Activated T-cell treated with anti-CD3 and anti-CD28 coated beads, Interleukin-2, amount 50 U/mL, for 24 hours (primary cell): Measurements from ENCODE around the gene ANAPC4.
"Not testable (repeated sequence)": the region's sequence is repeated elsewhere in the genome, so short reads cannot be mapped to it uniquely, and the experiment has no call there.

Experiments used
- DNase-seq: peaks from one replicate; pipeline ENCODE4 v3.0.0-alpha.2; 2020
- H3K27ac Mint-ChIP-seq: 2 replicates; pipeline ENCODE4 v1.8.0; 2020; ENCODE audit warnings: mild to moderate bottlenecking, mixed read lengths
- H3K27me3 Mint-ChIP-seq: 2 replicates; pipeline ENCODE4 v1.8.0; 2020; ENCODE audit warnings: mixed read lengths
- H3K36me3 Mint-ChIP-seq: 2 replicates; pipeline ENCODE4 v1.8.0; 2020; ENCODE audit warnings: low read depth, mixed read lengths
- H3K4me1 Mint-ChIP-seq: 2 replicates; pipeline ENCODE4 v1.8.0; 2020; ENCODE audit warnings: low read depth, mixed read lengths
- H3K4me3 Mint-ChIP-seq: 2 replicates; pipeline ENCODE4 v1.8.0; 2020; ENCODE audit warnings: mild to moderate bottlenecking, moderate library complexity, mixed read lengths
- H3K9me3 Mint-ChIP-seq: 2 replicates; pipeline ENCODE4 v1.8.0; 2020; ENCODE audit warnings: mixed read lengths

The ANAPC4 gene

GRCh38 chr4:25376754-25377571 is at the start of gene ANAPC4:
Gene ANAPC4 (plus strand): TSS chr4:25377263. CDS start chr4:25377428, 165 bp downstream.
- Mint-ChIP-seq H3K36me3 (peaks cover 17% of the 10 kb centered on the region), H3K4me1 (peaks cover 7% of the 10 kb centered on the region), H3K4me3 (no peak within 1 kb of the TSS), H3K27ac (peak within 1 kb of the TSS; percentile 78), H3K27me3 (no peaks in the 10 kb centered on the region), H3K9me3 (no peaks in the 10 kb centered on the region)
- DNase-seq = peak; percentile 98

DNA sequence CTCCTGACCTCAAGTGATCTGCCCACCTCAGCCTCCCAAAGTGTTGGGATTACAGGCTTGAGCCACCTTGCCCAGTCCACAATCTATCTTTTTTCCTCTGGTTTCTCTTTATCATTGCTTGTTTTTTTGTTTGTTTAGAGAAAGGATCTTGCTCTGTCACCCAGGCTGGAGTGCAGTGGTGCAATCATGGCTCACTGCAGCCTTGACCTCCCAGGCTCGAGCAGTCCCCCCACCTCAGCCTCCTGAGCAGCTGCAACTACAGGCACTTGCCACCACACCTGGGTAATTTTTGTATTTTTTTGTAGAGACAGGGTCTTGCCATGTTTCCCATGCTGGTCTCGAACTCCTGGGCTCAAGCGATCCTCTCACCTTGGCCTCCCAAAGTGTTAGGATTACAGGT is 48.6 kb upstream of the ANAPC4 start:
- Mint-ChIP-seq H3K36me3 (peaks cover 30% of the 10 kb centered on the region), H3K4me1 (peaks cover 29% of the 10 kb centered on the region)
- H3K27ac Mint-ChIP-seq, H3K9me3 Mint-ChIP-seq, H3K27me3 Mint-ChIP-seq, DNase-seq, H3K4me3 Mint-ChIP-seq: not testable (repeated sequence)

DNA sequence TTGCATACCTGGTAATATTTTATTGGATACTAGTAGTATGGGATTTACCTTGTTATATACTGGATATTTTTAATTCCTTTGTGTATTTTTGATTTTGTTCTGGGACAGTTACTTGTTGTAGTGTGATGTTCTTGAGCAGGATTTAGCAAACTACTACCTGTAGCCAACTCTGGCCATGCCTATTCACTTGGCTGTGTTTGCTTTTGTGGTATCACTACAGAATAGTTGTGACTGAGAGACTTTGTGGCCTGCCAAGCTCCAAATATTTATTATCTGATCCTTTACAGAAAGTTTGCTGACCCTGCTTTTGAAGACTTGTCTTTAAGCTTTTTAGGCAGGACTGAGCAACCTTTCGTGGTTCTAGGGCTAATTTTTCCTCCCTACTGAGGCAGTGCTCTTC is 46.7 kb upstream of the ANAPC4 start:
- no peak for DNase-seq
- Mint-ChIP-seq H3K9me3 (no peaks in the 10 kb centered on the region), H3K27ac (no peak overlapping the region), H3K4me3 (no peak overlapping the region), H3K4me1 (peaks cover 27% of the 10 kb centered on the region), H3K36me3 (peaks cover 35% of the 10 kb centered on the region), H3K27me3 (no peaks in the 10 kb centered on the region)

- H3K4me1 Mint-ChIP-seq = peaks cover 27% of the 10 kb centered on the region
- peak overlapping the region; percentile 71 for H3K4me3 Mint-ChIP-seq
- H3K27me3 Mint-ChIP-seq = no peaks in the 10 kb centered on the region
- H3K36me3 Mint-ChIP-seq = peaks cover 40% of the 10 kb centered on the region
- H3K9me3 Mint-ChIP-seq = no peaks in the 10 kb centered on the region
- H3K27ac Mint-ChIP-seq = peak overlapping the region; percentile 92
- peak; percentile 38 for DNase-seq
Observed at GRCh38 chr4:25330905-25331808, 45.9 kb upstream of the ANAPC4 start.

GRCh38 chr4:25343671-25344070 is 33.4 kb upstream of the ANAPC4 start:
- Mint-ChIP-seq H3K4me1 (peaks cover 5% of the 10 kb centered on the region), H3K4me3 (no peak overlapping the region), H3K36me3 (peaks cover 43% of the 10 kb centered on the region)

DNA sequence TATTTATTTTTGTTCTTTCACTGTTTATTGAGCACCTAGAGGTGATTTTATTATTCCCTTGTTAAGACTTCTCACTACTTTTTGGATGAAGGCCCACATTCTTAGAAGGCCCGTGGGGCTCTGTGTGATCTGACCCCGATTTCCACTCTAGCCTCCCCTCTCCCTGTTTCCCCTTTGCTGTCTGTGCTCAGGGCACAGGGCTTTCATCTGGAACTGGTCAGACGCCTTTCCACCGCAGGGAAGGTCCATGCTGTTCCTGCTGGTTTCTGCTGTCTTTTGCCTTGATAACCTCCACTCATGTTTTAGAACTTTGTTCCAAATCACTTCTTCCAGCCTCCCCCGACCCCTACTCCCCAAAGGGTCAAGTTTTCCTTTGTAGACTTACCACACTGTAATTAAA is 31.3 kb upstream of the ANAPC4 start:
- Mint-ChIP-seq H3K4me3 (no peak overlapping the region), H3K36me3 (peaks cover 44% of the 10 kb centered on the region), H3K27ac (peak overlapping the region; percentile 53), H3K9me3 (no peaks in the 10 kb centered on the region), H3K4me1 (peaks cover 5% of the 10 kb centered on the region), H3K27me3 (no peaks in the 10 kb centered on the region)
- no peak for DNase-seq

More at GRCh38 chr4:25343671-25344070, 33.4 kb upstream of the ANAPC4 start:
- H3K27ac Mint-ChIP-seq = no peak overlapping the region
- H3K27me3 Mint-ChIP-seq = no peaks in the 10 kb centered on the region
- no peak for DNase-seq
- H3K9me3 Mint-ChIP-seq = no peaks in the 10 kb centered on the region

GRCh38 chr4:25346913-25347312 is 30.1 kb upstream of the ANAPC4 start:
- no peak overlapping the region for H3K27ac Mint-ChIP-seq
- no peaks in the 10 kb centered on the region for H3K9me3 Mint-ChIP-seq
- peaks cover 45% of the 10 kb centered on the region for H3K36me3 Mint-ChIP-seq
- DNase-seq = no peak
- no peaks in the 10 kb centered on the region for H3K27me3 Mint-ChIP-seq
- H3K4me1 Mint-ChIP-seq = peaks cover 5% of the 10 kb centered on the region
- no peak overlapping the region for H3K4me3 Mint-ChIP-seq

- no peak overlapping the region for H3K27ac Mint-ChIP-seq
- H3K4me1 Mint-ChIP-seq = peaks cover 5% of the 10 kb centered on the region
- no peaks in the 10 kb centered on the region for H3K27me3 Mint-ChIP-seq
- H3K4me3 Mint-ChIP-seq = no peak overlapping the region
- H3K36me3 Mint-ChIP-seq = peaks cover 46% of the 10 kb centered on the region
- H3K9me3 Mint-ChIP-seq = no peaks in the 10 kb centered on the region
- DNase-seq = no peak
Observed at GRCh38 chr4:25347473-25347872, 29.6 kb upstream of the ANAPC4 start.

DNA sequence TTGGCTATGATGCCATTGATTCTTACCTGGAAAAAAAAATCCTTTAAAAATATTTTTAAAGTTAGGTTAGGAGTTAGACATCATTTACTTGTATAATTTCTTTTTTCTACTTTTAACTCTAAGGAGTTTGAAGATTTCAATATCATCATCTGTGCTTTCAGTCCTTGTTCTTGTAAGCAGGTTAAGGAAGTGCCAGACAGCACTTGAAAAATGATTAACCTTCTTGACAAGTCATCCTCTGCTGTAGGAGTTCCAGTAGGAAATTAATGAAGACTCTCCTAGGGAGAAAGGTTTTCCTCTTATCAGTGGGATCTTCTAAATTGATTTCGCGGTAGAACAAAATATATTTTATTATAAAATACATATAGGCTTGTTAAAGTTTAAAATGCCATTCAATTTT is 29.1 kb upstream of the ANAPC4 start:
- DNase-seq = no peak

DNA sequence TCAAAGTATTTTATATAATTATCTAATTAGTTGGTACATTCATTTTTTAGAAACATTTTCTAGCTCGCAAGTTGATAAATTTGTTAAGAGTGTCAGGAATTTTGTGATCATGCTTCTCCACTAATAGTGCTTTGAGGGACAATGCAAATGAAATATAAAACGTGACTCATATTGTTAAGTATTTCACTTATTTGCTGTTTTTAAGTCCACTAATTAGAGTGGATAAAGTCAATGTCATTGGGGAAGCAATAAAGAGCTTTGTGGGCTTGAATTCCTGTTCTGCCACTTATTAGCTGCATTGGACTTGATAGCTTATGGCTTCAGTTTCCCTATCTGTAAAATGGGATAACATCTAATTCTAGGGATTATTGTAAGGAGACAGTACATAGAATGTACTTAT is 26.5 kb upstream of the ANAPC4 start:
- H3K27ac Mint-ChIP-seq = no peak overlapping the region
- no peak overlapping the region for H3K4me3 Mint-ChIP-seq
- H3K4me1 Mint-ChIP-seq = peaks cover 5% of the 10 kb centered on the region
- no peaks in the 10 kb centered on the region for H3K27me3 Mint-ChIP-seq
- H3K36me3 Mint-ChIP-seq = peaks cover 47% of the 10 kb centered on the region
- DNase-seq = no peak
- H3K9me3 Mint-ChIP-seq = no peaks in the 10 kb centered on the region

More for the DNA sequence above, 29.1 kb upstream of the ANAPC4 start:
- no peaks in the 10 kb centered on the region for H3K9me3 Mint-ChIP-seq
- no peak overlapping the region for H3K4me3 Mint-ChIP-seq
- no peaks in the 10 kb centered on the region for H3K27me3 Mint-ChIP-seq
- peaks cover 5% of the 10 kb centered on the region for H3K4me1 Mint-ChIP-seq
- no peak overlapping the region for H3K27ac Mint-ChIP-seq
- H3K36me3 Mint-ChIP-seq = peaks cover 45% of the 10 kb centered on the region

- DNase-seq = no peak
- peaks cover under 1% of the 10 kb centered on the region for H3K4me1 Mint-ChIP-seq
- peaks cover 57% of the 10 kb centered on the region for H3K36me3 Mint-ChIP-seq
Observed at GRCh38 chr4:25351777-25352416, 25.2 kb upstream of the ANAPC4 start.

GRCh38 chr4:25356068-25356467 is 21.0 kb upstream of the ANAPC4 start:
- Mint-ChIP-seq H3K9me3 (no peaks in the 10 kb centered on the region), H3K4me1 (no peaks in the 10 kb centered on the region), H3K27ac (no peak overlapping the region), H3K36me3 (peaks cover 65% of the 10 kb centered on the region), H3K4me3 (no peak overlapping the region), H3K27me3 (no peaks in the 10 kb centered on the region)
- no peak for DNase-seq

More at GRCh38 chr4:25351777-25352416, 25.2 kb upstream of the ANAPC4 start:
- Mint-ChIP-seq H3K27ac (no peak overlapping the region), H3K9me3 (no peaks in the 10 kb centered on the region), H3K27me3 (no peaks in the 10 kb centered on the region), H3K4me3 (no peak overlapping the region)

GRCh38 chr4:25358515-25359275 is 18.4 kb upstream of the ANAPC4 start:
- no peak for DNase-seq
- peaks cover 61% of the 10 kb centered on the region for H3K36me3 Mint-ChIP-seq
- H3K4me1 Mint-ChIP-seq = no peaks in the 10 kb centered on the region
- H3K9me3 Mint-ChIP-seq = no peaks in the 10 kb centered on the region
- H3K27ac Mint-ChIP-seq = no peak overlapping the region
- H3K4me3 Mint-ChIP-seq = no peak overlapping the region
- no peaks in the 10 kb centered on the region for H3K27me3 Mint-ChIP-seq

DNA sequence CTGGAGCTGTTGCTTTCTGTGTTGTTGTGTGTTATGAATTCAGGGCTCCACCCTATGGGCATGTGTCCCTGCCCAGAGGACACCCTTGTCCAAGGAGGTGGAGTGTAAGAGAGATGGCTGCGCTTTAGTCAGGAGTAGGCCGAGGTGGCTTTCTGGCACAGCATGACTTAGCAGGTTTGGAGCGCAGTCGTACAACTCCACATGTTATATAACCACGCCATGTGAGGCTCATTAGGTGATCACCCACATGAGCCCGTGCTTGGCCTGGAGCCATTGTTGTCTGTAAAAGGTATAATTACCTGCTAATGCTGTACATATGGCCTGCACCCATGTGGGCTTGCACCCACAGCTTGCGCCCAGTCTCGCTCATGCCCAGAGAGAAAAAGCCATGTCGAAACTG is 15.8 kb upstream of the ANAPC4 start:
- H3K27ac Mint-ChIP-seq = no peak overlapping the region
- DNase-seq = no peak
- H3K4me1 Mint-ChIP-seq = no peaks in the 10 kb centered on the region
- no peak overlapping the region for H3K4me3 Mint-ChIP-seq
- no peaks in the 10 kb centered on the region for H3K9me3 Mint-ChIP-seq
- peaks cover 64% of the 10 kb centered on the region for H3K36me3 Mint-ChIP-seq
- no peaks in the 10 kb centered on the region for H3K27me3 Mint-ChIP-seq
